ENCODE data around the gene ALPK1.
"Not testable (repeated sequence)": the region's sequence is repeated elsewhere in the genome, so short reads cannot be mapped to it uniquely, and the experiment has no call there.

The ALPK1 gene

DNA sequence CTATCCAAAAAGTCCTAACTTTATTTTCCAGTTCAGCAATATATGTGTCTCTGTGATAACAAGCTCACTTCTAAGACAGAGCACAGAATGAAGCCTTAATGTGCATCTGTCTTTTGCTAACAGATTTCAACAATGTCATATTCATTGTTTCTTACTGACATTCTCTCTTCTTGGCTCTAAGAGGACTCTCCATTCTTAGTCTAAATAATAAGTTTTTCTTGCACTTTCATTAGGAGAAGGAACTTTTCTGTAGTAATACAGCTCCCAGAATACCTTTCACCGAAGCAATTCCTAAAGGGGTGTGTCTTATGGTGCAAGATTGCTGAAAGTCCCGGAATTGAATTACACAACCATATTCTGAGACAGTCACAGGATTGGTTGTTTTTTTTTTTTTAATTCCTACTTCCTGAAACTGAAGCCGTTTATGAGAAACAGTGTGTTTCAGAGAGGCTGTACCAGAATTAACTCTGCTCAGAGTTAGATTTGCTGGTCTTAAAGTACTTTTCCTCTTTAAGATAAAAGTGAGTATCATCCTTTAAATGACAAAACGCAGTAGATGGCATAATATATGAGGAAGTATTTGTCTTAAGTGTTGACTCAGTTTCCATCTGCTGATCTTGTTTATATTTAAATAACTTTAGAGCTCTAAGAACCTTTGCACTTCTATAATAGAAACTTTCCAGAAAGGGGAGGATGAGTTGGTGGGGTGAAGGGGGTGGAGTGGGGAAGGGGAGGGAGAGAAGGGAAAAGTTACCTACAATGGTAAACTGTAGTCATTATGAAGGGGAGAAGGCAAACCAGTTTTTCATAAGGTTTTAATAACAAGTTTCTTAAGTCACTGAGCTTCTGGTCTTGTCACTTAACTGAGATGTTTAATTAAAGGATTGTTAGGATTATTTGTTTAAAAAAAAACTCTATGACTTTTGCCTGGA lies at the start of gene ALPK1:
TSS of gene ALPK1 (plus strand) at position 421 of the 932 bp plus-strand sequence.
- DNase-seq (ENCODE audit: low read depth in 3 of 3): no peak

DNA sequence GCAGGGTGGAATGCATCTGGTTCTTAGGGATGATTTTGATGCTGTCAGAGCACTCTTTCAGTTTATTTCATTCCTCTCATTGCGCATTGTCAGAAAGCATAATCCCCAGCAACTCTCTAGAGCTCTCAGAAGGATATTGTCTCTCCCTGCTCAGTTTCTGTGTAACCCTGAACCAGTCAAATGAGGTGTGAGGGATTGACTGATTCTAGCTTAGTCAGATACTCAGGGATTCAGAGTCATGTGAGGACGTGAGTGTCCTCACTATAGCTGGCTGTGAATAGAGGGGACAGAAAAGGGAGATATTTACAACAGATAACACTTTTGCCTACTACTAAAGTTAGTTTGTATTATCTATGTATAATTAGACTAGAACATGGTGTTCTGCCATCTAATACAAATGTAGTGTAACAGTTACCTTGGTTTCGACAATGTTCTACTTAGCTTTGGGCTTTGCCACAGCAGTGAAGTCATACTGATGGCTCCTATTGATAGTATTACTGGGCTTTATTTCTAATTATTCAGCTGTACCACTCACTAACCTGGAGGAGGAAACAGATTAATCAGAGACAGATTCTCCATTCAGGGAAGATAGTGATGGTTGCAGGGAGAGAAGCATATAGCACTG lies 46.0 kb upstream of the ALPK1 start:
- no peak for DNase-seq (ENCODE audit: low read depth in 3 of 3)

DNA sequence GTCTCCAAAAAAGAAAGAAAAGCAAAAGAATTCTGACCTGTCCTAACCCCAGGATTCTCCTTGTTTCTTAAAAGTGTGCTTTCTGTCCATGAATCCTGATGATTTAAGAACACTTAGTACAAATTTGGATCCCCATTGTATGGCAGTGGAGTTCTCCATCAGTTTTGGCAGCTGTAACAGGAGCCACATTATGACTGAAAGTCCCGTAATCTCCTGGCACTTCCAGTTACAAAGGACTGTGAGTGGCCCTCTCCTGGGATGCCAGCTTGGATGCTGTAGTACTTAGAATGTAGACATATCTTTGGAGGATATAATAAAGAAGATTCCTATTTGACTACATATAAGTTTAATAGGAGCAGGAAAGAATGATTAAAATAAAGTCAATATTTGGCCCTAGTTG lies 44.9 kb upstream of the ALPK1 start:
- DNase-seq (ENCODE audit: low read depth in 3 of 3): no peak

DNA sequence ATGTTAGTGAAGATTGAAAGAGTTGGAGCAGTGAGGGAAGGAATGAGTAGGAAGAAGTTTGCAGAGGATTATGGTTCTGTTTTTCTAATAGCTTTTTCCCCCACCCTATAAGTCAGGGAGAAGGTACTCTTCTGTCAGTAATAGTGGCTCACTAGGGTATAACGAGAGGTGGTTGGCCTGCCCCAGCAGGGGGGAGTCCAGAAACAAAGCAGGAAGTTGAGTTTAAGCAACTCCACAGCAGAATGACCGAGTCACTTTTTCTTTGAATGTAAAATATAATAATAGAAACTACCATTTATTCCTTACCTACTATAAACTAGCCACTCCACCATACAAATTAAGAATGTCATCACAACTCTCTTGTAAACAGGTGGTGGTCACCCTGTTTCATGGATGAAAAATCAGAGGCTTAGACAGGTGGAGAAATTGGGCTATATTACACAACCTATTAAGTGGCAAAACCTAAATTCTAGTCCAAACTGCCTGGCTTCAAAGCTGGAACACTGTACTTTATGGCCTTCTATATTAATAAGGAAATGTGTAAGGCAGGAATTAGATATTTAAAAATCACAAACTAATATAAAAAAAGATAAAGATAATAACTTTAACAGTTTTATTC lies 43.7 kb upstream of the ALPK1 start:
- no peak for DNase-seq (ENCODE audit: low read depth in 3 of 3)

DNA sequence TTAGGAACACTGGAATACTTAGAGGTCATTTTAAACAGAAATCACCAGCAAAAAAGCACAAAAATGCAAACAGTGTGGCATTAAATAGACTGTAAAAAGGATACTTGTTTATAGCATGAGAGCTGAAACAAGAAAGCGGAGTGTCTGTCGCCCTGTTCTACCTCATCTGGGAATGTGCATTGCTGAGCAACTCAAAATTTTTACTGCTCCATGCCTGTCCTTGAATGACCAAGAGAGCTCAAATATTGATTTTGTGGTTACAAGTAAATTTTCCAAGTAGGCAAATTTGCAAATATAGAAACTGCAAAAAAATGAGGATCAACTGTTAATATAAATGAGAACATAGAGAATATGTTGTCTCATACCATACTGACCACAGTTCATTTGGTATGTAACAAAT lies 40.1 kb upstream of the ALPK1 start:
- DNase-seq (ENCODE audit: low read depth in 3 of 3): no peak

DNA sequence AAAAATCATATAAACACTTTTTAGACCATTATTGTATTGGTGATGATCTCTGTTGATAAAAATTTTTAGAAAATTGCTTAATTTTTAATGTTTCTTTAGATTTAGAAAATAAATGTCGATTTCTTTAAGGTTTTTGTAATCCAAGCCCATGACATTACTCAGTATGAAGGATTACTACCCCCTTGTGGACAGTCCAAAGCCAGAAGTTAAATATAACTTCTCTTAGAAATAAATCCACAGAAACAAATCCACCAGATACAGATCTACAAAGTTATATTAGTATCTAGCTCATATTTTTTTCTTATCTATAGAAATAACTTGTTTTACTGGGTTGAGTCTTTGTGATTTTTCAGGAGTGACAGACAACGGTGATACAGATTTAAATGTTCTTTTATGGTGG lies 30.3 kb upstream of the ALPK1 start:
- DNase-seq (ENCODE audit: low read depth in 3 of 3): no peak

DNA sequence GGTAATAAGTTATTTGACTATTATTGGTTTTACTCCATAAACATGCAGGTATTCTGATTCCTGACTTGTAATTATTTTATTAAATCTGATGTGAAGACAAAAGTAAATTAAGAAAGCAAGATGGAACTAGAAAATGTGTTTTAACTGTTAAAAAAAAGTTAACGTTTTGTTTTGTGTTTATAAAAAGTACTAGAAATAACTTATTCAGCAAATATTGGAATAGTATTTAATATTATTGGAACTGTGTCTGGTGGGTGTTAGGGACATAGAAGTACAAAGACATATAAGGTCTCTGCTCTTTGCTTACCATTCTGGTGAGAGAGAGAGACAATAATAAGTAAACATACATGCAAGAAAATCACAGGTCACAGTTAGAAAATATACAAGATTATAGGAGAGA lies 27.1 kb upstream of the ALPK1 start:
- no peak for DNase-seq (ENCODE audit: low read depth in 3 of 3)

DNA sequence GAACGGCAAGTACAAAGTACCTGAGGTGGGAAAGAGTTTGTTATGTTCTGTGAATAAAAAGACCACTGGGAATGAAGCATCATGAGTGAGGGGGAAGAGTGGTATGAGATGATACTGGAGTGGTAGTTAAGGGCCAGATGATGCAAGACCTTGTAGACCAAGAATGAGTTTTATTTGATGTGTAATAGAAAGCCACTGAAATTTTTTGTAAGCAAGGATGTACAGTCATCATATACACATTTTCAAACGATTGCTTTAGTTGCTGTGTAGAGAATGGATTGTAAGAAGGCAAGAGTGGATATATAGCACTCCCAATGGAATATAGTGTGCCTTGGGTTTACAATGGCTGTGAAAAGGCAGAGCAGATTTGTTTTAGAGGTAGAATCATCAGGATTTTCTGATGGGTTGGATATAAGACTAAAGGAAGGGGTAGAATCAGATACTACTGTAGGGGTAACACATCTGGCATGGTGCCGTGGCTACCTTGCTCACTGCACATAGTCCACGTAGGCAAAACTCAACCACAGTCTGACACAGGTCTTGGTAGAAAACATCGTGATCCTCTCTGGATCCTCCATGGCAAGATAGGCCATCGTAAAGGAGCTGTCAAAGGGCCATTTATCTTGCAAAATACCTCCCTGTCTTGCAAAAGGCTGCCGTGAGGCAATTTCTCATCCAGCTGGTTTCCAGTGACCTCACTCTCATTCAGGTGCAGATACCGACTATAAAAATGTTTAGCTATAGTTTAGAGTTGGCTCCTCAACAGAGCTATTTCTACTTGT lies 26.3 kb upstream of the ALPK1 start:
- DNase-seq (ENCODE audit: low read depth in 3 of 3): no peak

DNA sequence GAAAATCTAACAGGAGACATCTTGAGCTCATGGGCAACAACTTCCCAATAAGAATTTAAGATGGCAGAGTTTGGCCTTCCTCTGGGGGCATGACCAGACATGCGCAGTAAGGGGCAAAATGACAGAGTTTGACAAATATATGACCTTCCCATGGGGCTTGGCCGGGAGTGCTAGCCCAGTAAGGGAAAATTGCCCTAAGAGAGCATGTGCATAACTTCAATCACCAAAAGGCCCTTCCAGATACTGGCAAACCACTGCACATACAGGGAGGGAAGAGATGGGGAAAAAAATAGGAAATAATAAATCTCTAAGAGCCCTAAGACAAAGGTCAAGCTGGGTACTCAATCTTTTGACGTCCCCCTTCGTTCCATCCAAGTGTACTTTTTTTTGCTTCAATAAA lies 24.9 kb upstream of the ALPK1 start:
- no peak for DNase-seq (ENCODE audit: low read depth in 3 of 3)

DNA sequence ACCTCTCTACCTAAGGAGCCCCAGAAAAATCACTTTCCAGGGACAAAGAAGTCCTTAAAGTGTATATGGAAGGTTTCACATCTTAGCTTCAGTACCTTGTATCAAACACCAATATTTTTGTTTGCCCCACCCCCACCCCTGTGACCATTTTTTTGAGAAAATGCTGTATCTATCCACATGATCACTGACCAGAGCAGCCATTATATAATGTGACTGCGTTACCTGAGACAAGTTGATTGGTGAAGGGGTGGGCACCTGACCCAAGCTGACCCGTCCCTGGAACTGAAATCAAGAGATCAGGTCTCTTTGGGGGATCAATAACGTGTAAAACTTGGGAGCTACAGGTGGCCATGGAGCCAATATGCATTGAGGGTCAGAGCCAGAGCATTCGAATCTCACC lies 22.2 kb upstream of the ALPK1 start:
- no peak for DNase-seq (ENCODE audit: low read depth in 3 of 3)

DNA sequence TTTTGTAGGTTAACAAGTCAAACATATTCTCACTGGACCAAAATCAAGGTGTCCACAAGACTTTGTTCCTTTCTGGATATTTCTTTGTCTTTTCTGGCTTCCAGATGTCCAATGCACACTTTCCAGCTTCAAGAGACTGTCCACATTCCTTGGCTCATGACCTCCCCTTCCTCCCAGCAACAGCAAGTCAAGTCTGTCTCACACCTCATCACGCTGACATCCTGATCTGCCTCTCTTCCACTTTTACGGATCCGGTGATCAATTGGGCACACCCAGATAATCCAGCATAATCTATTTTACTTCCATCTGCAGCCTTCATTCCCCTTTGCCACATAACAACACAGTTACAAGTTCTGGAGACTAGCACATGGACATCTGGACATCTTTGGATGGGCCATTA lies 21.1 kb upstream of the ALPK1 start:
- DNase-seq (ENCODE audit: low read depth in 3 of 3): no peak

DNA sequence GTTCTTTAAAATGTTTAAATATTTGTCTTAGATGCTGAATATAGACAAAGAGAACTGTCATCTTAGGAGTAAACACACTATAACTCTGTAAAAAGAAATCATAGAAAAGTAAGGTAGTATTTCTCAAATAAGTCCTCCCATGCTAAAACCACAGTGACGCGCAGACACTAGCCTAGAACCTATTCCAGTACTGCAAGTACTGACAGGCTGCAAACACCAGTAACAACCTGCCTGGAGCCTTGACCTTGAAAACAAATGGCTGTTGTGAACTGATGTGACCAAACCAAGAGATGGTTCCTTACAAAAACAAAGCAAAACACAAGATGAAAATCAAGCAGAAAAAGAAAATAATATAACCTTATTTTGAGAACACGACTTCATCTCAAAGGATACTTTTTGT lies 19.9 kb upstream of the ALPK1 start:
- DNase-seq (ENCODE audit: low read depth in 3 of 3): no peak

DNA sequence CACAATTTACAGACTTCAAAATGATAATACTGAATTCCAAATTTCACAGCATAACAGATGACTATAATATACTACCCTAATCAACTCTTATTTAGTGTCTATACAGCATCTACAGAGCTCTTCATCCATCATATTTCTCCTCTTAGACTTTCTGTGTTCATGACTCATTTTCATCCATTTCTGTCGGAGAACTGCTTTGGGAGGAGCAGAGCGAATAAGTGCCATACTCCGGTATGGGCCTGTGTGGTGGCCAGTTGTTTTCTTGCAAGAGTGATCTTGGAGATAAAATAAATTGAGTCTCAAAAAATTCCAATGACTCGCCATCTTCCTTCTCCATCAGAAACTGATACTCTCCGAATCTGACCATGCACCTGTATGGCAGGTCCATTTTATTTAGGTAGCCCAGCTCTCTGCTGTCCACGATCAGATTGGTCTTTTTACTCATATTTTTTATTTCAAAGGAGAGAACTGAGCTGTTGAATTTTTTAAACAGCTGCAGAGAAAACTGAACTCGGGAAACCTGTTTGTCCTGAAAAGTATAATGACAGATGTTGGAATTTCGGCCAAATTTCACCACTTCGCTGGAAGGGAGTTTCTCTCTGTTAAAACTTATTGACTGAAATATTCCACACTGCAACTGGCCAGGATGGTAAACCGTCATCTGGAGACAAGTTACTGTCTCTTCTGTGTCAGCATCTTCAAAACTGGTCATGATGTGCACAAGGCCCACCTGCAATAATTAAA lies 19.3 kb upstream of the ALPK1 start:
- DNase-seq (ENCODE audit: low read depth in 3 of 3): no peak

DNA sequence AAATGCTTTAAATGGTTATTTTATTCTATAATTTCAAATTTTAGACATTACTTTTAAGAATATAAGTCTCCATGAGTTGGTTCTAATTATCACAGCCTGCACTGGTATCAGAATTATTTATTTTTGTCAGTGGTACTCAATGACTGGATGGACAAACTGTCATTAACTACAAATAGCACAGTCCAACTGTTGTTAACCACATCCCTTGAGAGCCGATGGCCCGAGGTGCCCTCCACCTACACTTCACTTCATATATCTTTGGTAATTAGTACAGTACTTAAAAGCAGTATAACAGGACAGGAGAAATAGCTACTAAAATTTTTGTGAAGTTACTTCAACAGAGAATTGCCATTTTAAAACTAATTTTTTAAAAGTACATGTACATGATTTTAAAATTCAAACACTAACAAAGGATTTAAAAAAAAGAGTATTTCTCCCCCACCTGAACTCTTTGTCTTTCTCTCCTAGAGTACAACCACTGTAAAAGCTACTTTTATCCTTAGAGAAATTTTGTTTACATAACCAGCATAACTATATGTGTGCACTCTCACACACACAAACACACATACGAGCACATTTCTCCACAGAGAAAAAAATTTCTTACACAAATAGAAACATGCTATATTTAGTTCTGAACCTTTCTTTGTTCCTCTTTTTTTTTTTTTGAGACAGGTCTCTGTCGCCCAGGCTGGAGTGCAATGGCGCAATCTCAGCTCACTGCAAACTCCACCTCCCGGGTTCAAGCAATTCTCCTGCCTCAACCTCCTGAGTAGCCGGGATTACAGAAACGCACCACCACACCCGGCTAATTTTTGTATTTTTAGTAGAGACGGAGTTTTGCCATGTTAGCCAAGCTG lies 17.9 kb upstream of the ALPK1 start:
- DNase-seq (ENCODE audit: low read depth in 3 of 3): no peak

DNA sequence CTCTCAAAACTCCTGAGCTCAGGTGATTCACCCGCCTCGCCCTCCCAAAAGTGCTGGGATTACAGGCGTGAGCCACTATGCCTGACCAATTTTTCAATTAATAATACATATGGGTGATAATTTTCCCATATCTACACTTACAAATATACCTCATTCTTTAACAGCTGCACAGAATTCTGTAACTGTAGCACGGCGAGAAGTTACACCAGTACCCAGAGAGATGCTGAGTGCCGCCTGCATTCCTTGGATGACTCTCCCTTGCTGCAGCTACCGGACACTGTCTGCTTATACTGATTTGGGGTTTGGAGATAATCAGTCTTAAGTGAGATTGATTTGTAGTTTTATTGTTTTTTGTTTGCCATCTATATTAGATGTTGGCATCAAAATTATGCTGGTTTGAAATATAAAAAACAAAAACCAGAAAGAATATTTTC lies 17.3 kb upstream of the ALPK1 start:
- DNase-seq (ENCODE audit: low read depth in 3 of 3): no peak

DNA sequence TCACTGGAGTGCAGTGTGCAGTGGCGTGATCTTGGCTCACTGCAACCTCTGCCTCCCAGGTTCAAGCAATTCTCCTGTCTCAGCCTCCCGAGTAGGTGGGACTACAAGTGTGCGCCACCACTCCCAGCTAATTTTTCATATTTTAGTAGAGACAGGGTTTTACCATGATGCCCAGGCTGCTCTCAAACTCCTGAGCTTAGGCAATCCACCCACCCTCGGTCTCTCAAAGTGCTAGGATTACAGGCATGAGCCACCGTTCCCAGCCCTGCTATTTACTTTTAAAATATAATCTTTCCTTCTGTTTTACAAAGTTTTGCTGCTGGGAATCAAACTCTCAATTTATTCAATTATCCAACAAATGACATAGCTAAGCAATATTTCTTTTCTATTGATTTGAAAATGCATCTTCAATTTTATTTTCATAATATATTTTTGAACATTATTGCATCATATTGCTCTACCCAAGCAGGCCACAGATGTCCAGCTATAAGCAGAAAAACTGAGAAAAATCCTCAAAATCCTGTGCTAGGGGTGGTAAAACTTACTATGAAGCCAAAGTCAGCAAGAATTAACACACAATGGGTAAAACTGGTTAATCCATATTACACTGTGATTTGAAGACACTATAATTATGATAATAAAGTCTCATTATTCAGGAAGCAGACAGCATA lies 16.6 kb upstream of the ALPK1 start:
- DNase-seq (ENCODE audit: low read depth in 3 of 3): no peak

DNA sequence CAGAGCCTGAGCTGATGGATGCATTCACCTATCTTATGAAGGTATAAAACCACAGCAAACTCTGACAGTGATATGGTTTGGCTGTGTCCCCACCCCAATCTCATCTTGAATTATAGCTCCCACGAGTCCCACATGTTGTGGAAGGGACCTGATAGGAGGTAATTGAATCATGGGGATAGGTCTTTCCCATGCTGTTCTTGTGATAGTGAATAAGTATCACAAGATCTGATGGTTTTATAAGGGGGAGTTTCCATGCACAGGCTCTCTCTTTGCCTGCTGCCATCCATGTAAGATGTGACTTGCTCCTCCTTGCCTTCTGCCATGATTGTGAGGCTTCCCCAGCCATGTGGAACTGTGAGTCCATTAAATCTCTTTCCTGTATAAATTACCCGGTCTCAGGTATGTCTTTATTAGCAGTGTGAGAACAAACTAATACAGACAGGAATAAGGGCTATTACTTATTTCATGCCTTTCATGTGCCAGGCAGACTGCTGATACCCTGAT lies 15.2 kb upstream of the ALPK1 start:
- DNase-seq (ENCODE audit: low read depth in 3 of 3): not testable (repeated sequence)

DNA sequence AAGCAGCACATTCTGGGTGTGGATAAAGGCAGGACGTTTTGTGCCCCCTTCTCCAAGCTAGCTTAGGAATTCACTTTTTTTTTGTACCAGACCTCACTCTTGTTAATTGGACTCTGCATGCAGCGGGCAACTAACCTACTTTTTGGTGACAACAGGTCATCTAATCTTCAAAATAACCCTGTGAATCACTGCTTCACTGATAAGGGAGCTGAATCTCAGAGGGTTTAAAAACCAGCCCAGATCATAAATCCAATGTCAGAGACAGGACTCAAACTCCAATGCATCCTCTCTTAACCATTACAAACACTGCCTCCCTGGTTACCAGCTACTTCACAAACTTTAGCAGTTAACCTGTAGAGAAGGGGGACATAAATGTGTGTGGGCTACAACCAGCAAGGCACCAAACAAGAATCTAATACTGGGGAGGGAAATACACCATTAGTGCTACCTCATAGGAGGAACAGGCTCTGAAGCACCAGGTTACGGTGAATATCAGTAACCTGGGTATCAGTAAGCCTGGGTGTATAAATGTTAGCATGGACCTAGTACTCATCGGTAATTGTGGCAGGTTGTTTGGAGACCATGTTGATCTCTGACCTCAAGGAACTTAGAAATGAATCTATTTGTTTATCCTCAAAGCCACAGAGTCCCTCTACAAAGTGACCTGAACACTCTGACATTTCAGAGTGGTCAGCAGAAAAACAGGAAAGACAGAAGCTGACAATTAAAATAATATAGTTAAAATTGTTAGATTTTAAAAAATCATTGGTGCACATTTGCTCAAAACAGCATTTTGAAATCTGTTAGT lies 14.1 kb upstream of the ALPK1 start:
- DNase-seq (ENCODE audit: low read depth in 3 of 3): no peak

DNA sequence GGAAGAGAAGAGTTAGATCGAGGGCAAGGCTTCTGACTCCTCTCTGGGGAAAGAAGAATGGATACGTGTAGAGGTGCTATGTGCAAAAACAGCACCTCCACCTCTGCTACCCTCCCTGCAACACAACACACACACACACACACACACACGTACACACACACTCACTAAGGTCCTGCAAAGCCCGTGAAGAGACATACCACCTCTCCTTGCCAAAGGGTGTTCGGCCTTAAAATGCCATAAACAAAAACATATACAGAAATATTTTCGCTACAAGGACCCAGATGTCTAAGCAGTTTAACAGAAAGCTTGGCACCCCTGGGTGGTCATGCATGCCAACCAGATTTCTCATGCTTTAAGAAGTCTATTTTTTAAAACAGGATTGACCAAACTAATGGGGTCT lies 13.0 kb upstream of the ALPK1 start:
- DNase-seq (ENCODE audit: low read depth in 3 of 3): no peak

Data from stimulated activated CD4-positive, alpha-beta T cell treated with anti-CD3 and anti-CD28 coated beads, TNF-alpha, amount 100 ng/mL, for 4 hours (primary cell).